Suprapubic skin (tissue), 4 donors: ENCODE measurements around the gene KAZN.

Experiments used
- EP300 ChIP-seq: sonication (generic); formaldehyde crosslinking; IDR thresholded peaks from one replicate; pipeline ENCODE4 v1.6.1; 2017; ENCODE audit warnings: antibody characterized with exemption
- POLR2A ChIP-seq, 2 donors: fragments of 450-650 bp; IDR thresholded peaks; one replicate each; pipeline ENCODE4 v1.6.1; 2017; ENCODE audit warnings: antibody characterized with exemption in 2 of 2, mild to moderate bottlenecking in 2 of 2, moderate library complexity in 2 of 2
- POLR2AphosphoS5 ChIP-seq, 3 donors: sonication (generic); formaldehyde crosslinking; IDR thresholded peaks; one replicate each; pipeline ENCODE4 v1.6.1; 2017; ENCODE audit warnings: antibody characterized with exemption in 3 of 3
- TF ChIP-seq, protein P1 (sequence below), 2 donors: fragments of 200-600 bp in 1 of 2; fragments of 450-650 bp in 1 of 2; sonication (generic) in 1 of 2; IDR thresholded peaks; one replicate each; pipeline ENCODE4 v1.5.1; 2016 to 2019; ENCODE audit warnings: antibody characterized with exemption in 2 of 2, mild to moderate bottlenecking in 1 of 2, moderate library complexity in 1 of 2

GRCh38 chr1:14855801-14856200, 257.3 kb downstream of the KAZN start:
- TF ChIP-seq, protein P1, sequence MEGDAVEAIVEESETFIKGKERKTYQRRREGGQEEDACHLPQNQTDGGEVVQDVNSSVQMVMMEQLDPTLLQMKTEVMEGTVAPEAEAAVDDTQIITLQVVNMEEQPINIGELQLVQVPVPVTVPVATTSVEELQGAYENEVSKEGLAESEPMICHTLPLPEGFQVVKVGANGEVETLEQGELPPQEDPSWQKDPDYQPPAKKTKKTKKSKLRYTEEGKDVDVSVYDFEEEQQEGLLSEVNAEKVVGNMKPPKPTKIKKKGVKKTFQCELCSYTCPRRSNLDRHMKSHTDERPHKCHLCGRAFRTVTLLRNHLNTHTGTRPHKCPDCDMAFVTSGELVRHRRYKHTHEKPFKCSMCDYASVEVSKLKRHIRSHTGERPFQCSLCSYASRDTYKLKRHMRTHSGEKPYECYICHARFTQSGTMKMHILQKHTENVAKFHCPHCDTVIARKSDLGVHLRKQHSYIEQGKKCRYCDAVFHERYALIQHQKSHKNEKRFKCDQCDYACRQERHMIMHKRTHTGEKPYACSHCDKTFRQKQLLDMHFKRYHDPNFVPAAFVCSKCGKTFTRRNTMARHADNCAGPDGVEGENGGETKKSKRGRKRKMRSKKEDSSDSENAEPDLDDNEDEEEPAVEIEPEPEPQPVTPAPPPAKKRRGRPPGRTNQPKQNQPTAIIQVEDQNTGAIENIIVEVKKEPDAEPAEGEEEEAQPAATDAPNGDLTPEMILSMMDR (IDR thresholded peaks at IDR 0.05) = no peak
- no peak for TF ChIP-seq POLR2A (IDR thresholded peaks at IDR 0.05)
- TF ChIP-seq POLR2AphosphoS5 (IDR thresholded peaks at IDR 0.05) = no peak
- no peak for TF ChIP-seq EP300
